Measurements from ENCODE around the gene IGSF21.

IGSF21 gene

GRCh38 chr1:18376661-18377060 lies 269.1 kb downstream of the IGSF21 start:
- TF ChIP-seq GATA2 (IDR thresholded peaks at IDR 0.05; ENCODE audit: low read depth, low read length) = no peak
- no peak for TF ChIP-seq GATA3 (IDR thresholded peaks at IDR 0.05; ENCODE audit: low read depth, low read length)

GRCh38 chr1:18380288-18380687 lies 272.7 kb downstream of the IGSF21 start:
- TF ChIP-seq GATA2 (IDR thresholded peaks at IDR 0.05; ENCODE audit: low read depth, low read length) (no peak), GATA3 (IDR thresholded peaks at IDR 0.05; ENCODE audit: low read depth, low read length) (no peak)

GRCh38 chr1:18384059-18384458 lies 276.5 kb downstream of the IGSF21 start:
- TF ChIP-seq GATA3 (IDR thresholded peaks at IDR 0.05; ENCODE audit: low read depth, low read length) (no peak), GATA2 (IDR thresholded peaks at IDR 0.05; ENCODE audit: low read depth, low read length) (no peak)

GRCh38 chr1:18384471-18384870 lies 276.9 kb downstream of the IGSF21 start:
- no peak for TF ChIP-seq GATA2 (IDR thresholded peaks at IDR 0.05; ENCODE audit: low read depth, low read length)
- no peak for TF ChIP-seq GATA3 (IDR thresholded peaks at IDR 0.05; ENCODE audit: low read depth, low read length)

GRCh38 chr1:18385239-18385790 lies 277.7 kb downstream of the IGSF21 start:
- TF ChIP-seq GATA3 (IDR thresholded peaks at IDR 0.05; ENCODE audit: low read depth, low read length) (no peak), GATA2 (IDR thresholded peaks at IDR 0.05; ENCODE audit: low read depth, low read length) (no peak)

GRCh38 chr1:18386591-18386990 lies 279.0 kb downstream of the IGSF21 start:
- TF ChIP-seq GATA3 (IDR thresholded peaks at IDR 0.05; ENCODE audit: low read depth, low read length) = no peak
- TF ChIP-seq GATA2 (IDR thresholded peaks at IDR 0.05; ENCODE audit: low read depth, low read length) = no peak

GRCh38 chr1:18387307-18387706 lies 279.7 kb downstream of the IGSF21 start:
- TF ChIP-seq GATA3 (IDR thresholded peaks at IDR 0.05; ENCODE audit: low read depth, low read length) = no peak
- TF ChIP-seq GATA2 (IDR thresholded peaks at IDR 0.05; ENCODE audit: low read depth, low read length) = no peak

- no peak for TF ChIP-seq GATA3 (IDR thresholded peaks at IDR 0.05; ENCODE audit: low read depth, low read length)
- no peak for TF ChIP-seq GATA2 (IDR thresholded peaks at IDR 0.05; ENCODE audit: low read depth, low read length)
Measured at GRCh38 chr1:18390953-18391352, 283.4 kb downstream of the IGSF21 start.

GRCh38 chr1:18394563-18395156 lies 287.1 kb downstream of the IGSF21 start:
- TF ChIP-seq GATA3 (IDR thresholded peaks at IDR 0.05; ENCODE audit: low read depth, low read length) (no peak), GATA2 (IDR thresholded peaks at IDR 0.05; ENCODE audit: low read depth, low read length) (no peak)

- TF ChIP-seq GATA3 (IDR thresholded peaks at IDR 0.05; ENCODE audit: low read depth, low read length) (no peak), GATA2 (IDR thresholded peaks at IDR 0.05; ENCODE audit: low read depth, low read length) (no peak)
Measured at GRCh38 chr1:18396247-18396980, 288.8 kb downstream of the IGSF21 start.

- TF ChIP-seq GATA2 (IDR thresholded peaks at IDR 0.05; ENCODE audit: low read depth, low read length) = no peak
- no peak for TF ChIP-seq GATA3 (IDR thresholded peaks at IDR 0.05; ENCODE audit: low read depth, low read length)
Measured at GRCh38 chr1:18397641-18398040, 290.0 kb downstream of the IGSF21 start.

GRCh38 chr1:18398791-18399530 lies 291.4 kb downstream of the IGSF21 start:
- TF ChIP-seq GATA3 (IDR thresholded peaks at IDR 0.05; ENCODE audit: low read depth, low read length) (no peak), GATA2 (IDR thresholded peaks at IDR 0.05; ENCODE audit: low read depth, low read length) (no peak)

- TF ChIP-seq GATA2 (IDR thresholded peaks at IDR 0.05; ENCODE audit: low read depth, low read length) = no peak
- TF ChIP-seq GATA3 (IDR thresholded peaks at IDR 0.05; ENCODE audit: low read depth, low read length) = no peak
Measured at GRCh38 chr1:18400347-18401102, 292.9 kb downstream of the IGSF21 start.

GRCh38 chr1:18401921-18402320 lies 294.3 kb downstream of the IGSF21 start:
- no peak for TF ChIP-seq GATA3 (IDR thresholded peaks at IDR 0.05; ENCODE audit: low read depth, low read length)
- no peak for TF ChIP-seq GATA2 (IDR thresholded peaks at IDR 0.05; ENCODE audit: low read depth, low read length)

Measured in SH-SY5Y (cell line).